Adipocyte (in vitro differentiated cells): ENCODE results near the gene PBX1.

Source experiments
- DNase-seq: peaks from one replicate; pipeline ENCODE4 v3.0.0-alpha.2; 2015; ENCODE audit warnings: low read depth
- H3K27me3 ChIP-seq: replicated peaks from 2 replicates; pipeline ENCODE4 v1.7.0; 2013; ENCODE audit warnings: mild to moderate bottlenecking, low read length, moderate library complexity; ENCODE audit not compliant: control insufficient read depth, insufficient read depth
- H3K36me3 ChIP-seq: 2 replicates; pipeline ENCODE4 v1.7.0; 2013; ENCODE audit warnings: low read length, mild to moderate bottlenecking, moderate library complexity; ENCODE audit not compliant: control insufficient read depth, insufficient read depth, severe bottlenecking
- H3K4me1 ChIP-seq: 2 replicates; pipeline ENCODE4 v1.7.0; 2013; ENCODE audit warnings: mild to moderate bottlenecking, low read length, moderate library complexity; ENCODE audit not compliant: control insufficient read depth, insufficient read depth
- H3K4me3 ChIP-seq: 2 replicates; pipeline ENCODE4 v1.7.0; 2013; ENCODE audit warnings: mild to moderate bottlenecking, low read length, moderate library complexity
- H3K9ac ChIP-seq: 2 replicates; pipeline ENCODE4 v1.7.0; 2013; ENCODE audit warnings: mild to moderate bottlenecking, low read length, moderate library complexity
- H3K9me3 ChIP-seq: 2 replicates; pipeline ENCODE4 v1.7.0; 2013; ENCODE audit warnings: mild to moderate bottlenecking, low read length, moderate library complexity; ENCODE audit not compliant: control insufficient read depth

Gene PBX1

GRCh38 chr1:164623805-164624204, 64.8 kb downstream of the PBX1 start:
- Histone ChIP-seq H3K27me3 (no peaks in the 10 kb centered on the region), H3K9me3 (no peaks in the 10 kb centered on the region), H3K9ac (no peak overlapping the region), H3K4me3 (no peak overlapping the region), H3K36me3 (peaks cover 19% of the 10 kb centered on the region), H3K4me1 (peaks cover 23% of the 10 kb centered on the region)
- no peak for DNase-seq

- H3K9ac ChIP-seq = no peak overlapping the region
- H3K9me3 ChIP-seq = no peaks in the 10 kb centered on the region
- H3K36me3 ChIP-seq = peaks cover 24% of the 10 kb centered on the region
- DNase-seq = no peak
- H3K4me1 ChIP-seq = peaks cover 17% of the 10 kb centered on the region
- no peak overlapping the region for H3K4me3 ChIP-seq
- H3K27me3 ChIP-seq = no peaks in the 10 kb centered on the region
Measured at GRCh38 chr1:164624400-164624799, 65.4 kb downstream of the PBX1 start.

GRCh38 chr1:164625004-164625617, 66.1 kb downstream of the PBX1 start:
- Histone ChIP-seq H3K36me3 (peaks cover 24% of the 10 kb centered on the region), H3K9me3 (no peaks in the 10 kb centered on the region), H3K4me1 (peaks cover 15% of the 10 kb centered on the region), H3K27me3 (no peaks in the 10 kb centered on the region), H3K4me3 (no peak overlapping the region), H3K9ac (no peak overlapping the region)
- peak; percentile 34 for DNase-seq

GRCh38 chr1:164628772-164629171, 69.8 kb downstream of the PBX1 start:
- no peak overlapping the region for H3K9ac ChIP-seq
- H3K4me3 ChIP-seq = no peak overlapping the region
- no peak for DNase-seq
- H3K27me3 ChIP-seq = no peaks in the 10 kb centered on the region
- H3K36me3 ChIP-seq = peaks cover 24% of the 10 kb centered on the region
- peaks cover 12% of the 10 kb centered on the region for H3K4me1 ChIP-seq
- H3K9me3 ChIP-seq = no peaks in the 10 kb centered on the region

DNA sequence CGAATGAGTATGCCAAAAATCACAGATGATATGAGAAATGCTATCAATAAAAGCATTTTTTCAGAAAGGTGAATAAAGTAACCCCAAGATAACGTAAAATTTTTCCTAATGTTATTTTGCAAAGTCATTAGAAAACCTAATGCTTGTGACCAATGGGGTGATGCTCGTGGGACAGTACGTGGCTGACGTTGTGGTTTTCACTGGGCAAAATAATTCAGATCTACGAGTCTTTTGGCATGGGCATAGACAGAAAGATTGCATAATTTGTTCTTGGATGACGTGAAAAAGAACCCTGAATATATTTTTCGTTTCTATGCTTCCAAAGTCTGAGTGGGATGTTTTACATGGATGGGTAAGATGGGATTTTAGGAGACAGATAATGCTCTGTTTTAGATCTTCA, 71.0 kb downstream of the PBX1 start:
- H3K36me3 ChIP-seq = peaks cover 31% of the 10 kb centered on the region
- H3K27me3 ChIP-seq = no peaks in the 10 kb centered on the region
- no peak for DNase-seq
- no peak overlapping the region for H3K4me3 ChIP-seq
- H3K4me1 ChIP-seq = peaks cover 12% of the 10 kb centered on the region
- H3K9ac ChIP-seq = no peak overlapping the region
- no peaks in the 10 kb centered on the region for H3K9me3 ChIP-seq

DNA sequence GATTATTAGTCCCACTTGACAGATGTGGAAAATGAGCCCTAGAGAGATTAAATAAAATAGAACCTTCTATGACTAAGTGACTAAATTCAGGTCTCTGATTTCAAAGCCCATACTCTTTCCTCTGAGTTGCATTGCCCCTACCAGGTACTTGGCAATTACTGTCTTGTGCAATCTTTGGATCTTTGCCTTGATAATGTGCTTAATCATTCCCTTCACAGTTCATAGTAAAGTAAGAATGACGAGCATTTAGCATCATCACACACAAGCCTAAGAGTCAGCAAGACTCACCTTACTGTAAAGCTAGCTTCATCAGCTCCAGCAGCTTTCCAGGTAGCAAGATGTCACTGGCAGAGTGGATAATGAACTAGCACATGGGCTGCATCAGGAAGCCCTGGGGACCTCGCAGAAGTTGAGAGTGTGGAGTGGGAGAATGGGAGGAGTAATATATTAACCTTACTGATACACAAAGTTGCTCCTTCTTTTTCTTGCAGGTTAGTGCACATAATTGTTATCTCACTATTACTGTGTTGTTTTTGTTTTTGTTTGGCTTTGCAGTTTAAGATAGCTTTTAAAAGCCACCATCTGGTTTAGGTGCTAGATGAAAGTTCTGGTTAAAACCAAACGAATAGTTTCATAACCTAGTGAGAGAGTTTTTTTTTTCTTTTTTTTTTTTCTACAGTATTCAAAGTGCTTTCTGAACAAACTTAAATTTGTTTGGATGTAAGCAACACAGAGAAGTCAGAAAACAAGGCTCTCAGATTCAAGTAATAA, 71.8 kb downstream of the PBX1 start:
- Histone ChIP-seq H3K36me3 (peaks cover 31% of the 10 kb centered on the region), H3K27me3 (no peaks in the 10 kb centered on the region), H3K9me3 (no peaks in the 10 kb centered on the region), H3K4me3 (no peak overlapping the region), H3K9ac (no peak overlapping the region), H3K4me1 (peaks cover 16% of the 10 kb centered on the region)
- no peak for DNase-seq

GRCh38 chr1:164631751-164632150, 72.8 kb downstream of the PBX1 start:
- DNase-seq = no peak
- Histone ChIP-seq H3K9me3 (no peaks in the 10 kb centered on the region), H3K4me1 (peaks cover 26% of the 10 kb centered on the region), H3K4me3 (no peak overlapping the region), H3K27me3 (no peaks in the 10 kb centered on the region), H3K9ac (no peak overlapping the region), H3K36me3 (peaks cover 23% of the 10 kb centered on the region)

DNA sequence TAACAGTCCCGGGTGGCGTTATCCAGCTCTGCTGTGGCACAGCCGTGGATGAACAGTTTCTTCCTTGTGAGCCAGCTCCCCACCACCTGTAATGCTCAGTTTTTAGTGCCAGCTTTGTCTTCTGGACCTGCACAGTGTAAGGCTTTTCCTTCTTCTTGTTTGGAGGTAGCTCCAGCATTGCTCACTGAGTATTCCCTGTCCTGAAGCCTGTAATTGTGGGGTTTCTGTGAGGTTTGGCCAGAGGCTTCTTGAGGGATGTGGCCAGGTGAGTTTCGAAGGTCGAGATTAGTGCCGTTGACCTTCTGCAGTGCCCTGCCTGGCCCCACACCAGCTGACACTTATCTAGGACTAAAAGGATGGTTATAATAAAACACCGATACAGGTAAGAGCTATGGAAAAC, 75.0 kb downstream of the PBX1 start:
- Histone ChIP-seq H3K4me1 (peaks cover 41% of the 10 kb centered on the region), H3K9ac (no peak overlapping the region)

GRCh38 chr1:164635059-164635802, 76.2 kb downstream of the PBX1 start:
- Histone ChIP-seq H3K9ac (no peak overlapping the region), H3K27me3 (no peaks in the 10 kb centered on the region), H3K36me3 (peaks cover 8% of the 10 kb centered on the region), H3K4me1 (peaks cover 42% of the 10 kb centered on the region), H3K4me3 (no peak overlapping the region), H3K9me3 (no peaks in the 10 kb centered on the region)
- no peak for DNase-seq

More for the DNA sequence above, 75.0 kb downstream of the PBX1 start:
- H3K9me3 ChIP-seq = no peaks in the 10 kb centered on the region
- no peak overlapping the region for H3K4me3 ChIP-seq
- no peaks in the 10 kb centered on the region for H3K27me3 ChIP-seq
- DNase-seq = no peak
- H3K36me3 ChIP-seq = peaks cover 10% of the 10 kb centered on the region

DNA sequence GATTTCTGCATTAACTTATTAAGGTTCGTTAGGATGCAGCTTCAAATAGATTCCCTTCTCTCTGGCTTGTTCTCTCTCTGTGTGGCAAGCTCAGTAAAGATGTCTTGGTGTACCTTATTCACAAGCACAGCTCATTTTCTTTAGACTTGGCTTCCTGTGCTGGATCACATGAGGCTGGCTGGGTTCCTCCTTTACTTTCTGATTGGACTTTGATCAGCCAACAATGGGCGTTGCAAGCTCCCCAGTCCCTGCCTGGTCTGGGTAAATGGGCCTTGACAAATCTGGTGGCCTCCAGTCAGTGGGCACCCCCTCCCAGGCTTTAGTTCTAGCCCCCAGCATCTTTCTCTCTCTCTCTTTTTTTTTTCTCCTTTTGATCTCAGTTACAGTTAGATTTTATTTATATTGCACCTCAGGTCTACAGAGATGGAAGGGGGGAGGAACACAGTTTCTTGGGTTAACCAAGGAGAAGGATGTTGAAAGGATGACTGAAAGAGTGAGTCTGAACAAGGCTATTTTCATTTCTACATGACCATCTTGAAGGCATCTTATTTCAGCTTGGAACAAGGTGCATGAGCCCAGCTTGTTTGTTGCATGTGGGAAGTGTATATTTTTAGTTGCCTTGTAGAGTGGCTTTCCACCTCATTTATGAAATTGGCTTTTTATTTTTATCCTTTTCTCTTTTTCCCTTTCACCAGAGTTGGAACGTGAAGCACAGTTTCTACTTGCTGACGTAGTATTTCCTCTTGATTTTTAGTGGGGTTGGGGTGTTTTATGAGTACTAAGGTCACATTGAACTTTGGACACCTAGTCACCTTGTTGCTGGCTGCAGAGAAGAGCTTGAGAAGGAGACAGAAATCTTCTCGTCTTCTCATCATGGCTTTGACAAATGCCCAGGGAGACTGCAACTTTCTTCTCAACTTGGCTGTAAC, 77.1 kb downstream of the PBX1 start:
- no peak overlapping the region for H3K9ac ChIP-seq
- no peak overlapping the region for H3K4me3 ChIP-seq
- H3K27me3 ChIP-seq = no peaks in the 10 kb centered on the region
- peaks cover 8% of the 10 kb centered on the region for H3K36me3 ChIP-seq
- peaks cover 39% of the 10 kb centered on the region for H3K4me1 ChIP-seq
- DNase-seq = no peak
- H3K9me3 ChIP-seq = no peaks in the 10 kb centered on the region
